ENCODE data around the gene POPDC2. TPM values are rescaled to one million over a fixed set of nuclear protein-coding genes. Genes with fewer than 3 reads are reported as not detected.
"Not testable (repeated sequence)": the region's sequence is repeated elsewhere in the genome, so short reads cannot be mapped to it uniquely, and the experiment has no call there.

Gene POPDC2
- total RNA-seq, 2 donors from 2014 or later, result 7.0 to 8.5 TPM

GRCh38 chr3:119596398-119596797 is 64.0 kb downstream of the POPDC2 start:
- no peak for DNase-seq (ENCODE audit: low spot score)
- intact Hi-C loops (cut with DNase I), result loop anchor here in 1 of 2 donors (5.0 kb wide), 1 partner anchor 36 kb away; no protein-coding TSS in a partner anchor

DNA sequence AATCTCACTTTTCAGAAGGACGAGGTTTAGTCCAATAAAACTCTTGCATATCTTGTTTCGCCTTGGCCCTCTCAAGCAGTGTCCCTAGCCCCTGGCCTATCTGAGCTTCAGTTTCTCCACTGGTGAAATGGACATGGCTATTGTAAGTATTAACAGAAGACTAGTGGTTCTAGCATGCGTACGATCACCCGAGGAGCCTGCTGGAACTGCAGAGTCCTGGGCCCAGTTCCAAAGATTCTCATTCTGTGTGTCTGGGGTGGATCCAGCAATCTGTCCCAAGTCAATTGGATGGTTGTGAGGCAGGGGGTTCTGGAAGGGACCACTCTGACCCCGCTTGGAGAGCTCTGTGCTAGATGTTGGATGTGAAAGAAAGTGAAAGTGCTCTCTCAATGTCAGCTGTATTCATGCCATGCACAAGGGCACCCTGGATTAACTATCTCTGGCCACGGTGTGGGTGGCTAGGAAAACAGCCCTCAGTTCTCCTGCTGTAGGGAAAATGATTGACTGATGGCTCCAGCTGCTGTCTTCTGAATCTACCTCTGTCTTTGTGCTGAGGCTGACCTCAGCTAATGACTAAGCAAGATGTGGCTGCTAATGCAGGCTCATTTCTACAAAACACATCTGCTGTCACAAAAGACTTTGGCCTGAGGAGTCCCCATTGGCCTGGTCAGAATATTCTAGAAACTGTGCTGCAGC is 64.6 kb downstream of the POPDC2 start:
- DNase-seq (ENCODE audit: low spot score), result no peak
- intact Hi-C loops (cut with DNase I), result loop anchor here in 1 of 2 donors (5.0 kb wide), 1 partner anchor 37 kb away; no protein-coding TSS in a partner anchor

- intact Hi-C loops (cut with DNase I), result loop anchor here in 1 of 2 donors (5.0 kb wide), 1 partner anchor 37 kb away; no protein-coding TSS in a partner anchor
- not testable (repeated sequence) for DNase-seq (ENCODE audit: low spot score)
These were observed 65.5 kb downstream of the POPDC2 start for GRCh38 chr3:119594929-119595328.

DNA sequence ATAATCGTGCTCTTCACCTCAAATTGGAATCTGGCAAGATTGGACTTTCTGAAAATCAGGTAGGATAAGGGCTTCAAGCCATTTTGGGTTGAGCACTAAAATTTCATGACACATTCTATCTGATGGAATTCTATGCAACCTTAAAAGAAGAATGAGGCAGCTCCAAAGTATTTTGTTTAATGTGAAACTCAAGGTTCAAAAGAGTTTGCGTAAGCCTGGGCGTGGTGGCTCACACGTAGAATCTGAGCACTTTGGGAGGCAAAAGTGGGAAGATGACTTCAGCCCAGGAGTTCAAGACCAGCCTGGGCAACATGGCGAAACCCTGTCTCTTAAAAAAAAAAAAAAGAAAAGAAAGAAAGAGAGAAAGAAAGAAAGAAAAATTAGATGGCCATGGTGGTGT is 66.3 kb downstream of the POPDC2 start:
- intact Hi-C loops (cut with DNase I), result no loop called here
- DNase-seq (ENCODE audit: low spot score), result no peak

- DNase-seq (ENCODE audit: low spot score), result no peak
- intact Hi-C loops (cut with DNase I), result no loop called here
These were observed 67.5 kb downstream of the POPDC2 start for GRCh38 chr3:119592861-119593260.

Other genes starting within 250 kb of the POPDC2 start
- gene TMEM39A, start 197.0 kb downstream of the POPDC2 start, total RNA-seq, result 10 to 100 TPM; 34.3 to 36.7 TPM
- 10 to 100 TPM; 14.2 to 20.0 TPM for gene POGLUT1, start 191.6 kb downstream of the POPDC2 start, total RNA-seq
- gene TIMMDC1, start 162.0 kb downstream of the POPDC2 start, total RNA-seq, result 10 to 100 TPM; 74.9 to 79.3 TPM
- 1 to 10 TPM in 1 of 2 donors, under 1 TPM in 1; 0.24 to 1.3 TPM for gene CD80, start 101.0 kb downstream of the POPDC2 start, total RNA-seq
- 10 to 100 TPM; 15.3 to 17.9 TPM for gene ADPRH, start 81.1 kb downstream of the POPDC2 start, total RNA-seq
- gene PLA1A, start 62.7 kb downstream of the POPDC2 start, total RNA-seq, result 1 to 10 TPM; 2.7 to 6.2 TPM
- gene COX17, start 16.8 kb upstream of the POPDC2 start, total RNA-seq, result 10 to 100 TPM; 49.2 to 53.6 TPM
- 1 to 10 TPM; 2.4 to 6.2 TPM for gene CFAP91, start 42.4 kb upstream of the POPDC2 start, total RNA-seq
- under 1 TPM in 1 of 2 donors, not detected in 1; 0.19 TPM for gene NR1I2, start 121.5 kb upstream of the POPDC2 start, total RNA-seq

All from posterior vena cava (tissue), 2 donors.